H9 (cell line): Measurements from ENCODE around the gene PCNX2. TPM values are rescaled to one million over a fixed set of nuclear protein-coding genes. Genes with fewer than 3 reads are reported as not detected.

ENCODE experiments used
- DNase-seq: peaks from one replicate; pipeline ENCODE4 v3.0.0-alpha.2; 2017
- H2AFZ ChIP-seq: one replicate; pipeline ENCODE4 v1.6.1; 2013; ENCODE audit warnings: mild to moderate bottlenecking, low read length, control low read depth, moderate library complexity
- H2AK5ac ChIP-seq: 2 replicates; pipeline ENCODE4 v1.6.1; 2013; ENCODE audit warnings: low read length, control low read depth, mixed read lengths; ENCODE audit not compliant: insufficient read length
- H2BK120ac ChIP-seq: one replicate; pipeline ENCODE4 v1.6.1; 2013; ENCODE audit warnings: low read depth, mild to moderate bottlenecking, low read length, control low read depth, inconsistent platforms; ENCODE audit not compliant: poor library complexity, severe bottlenecking
- H2BK12ac ChIP-seq: 2 replicates; pipeline ENCODE4 v1.6.1; 2013; ENCODE audit warnings: low read length, control low read depth, mixed read lengths, low read depth; ENCODE audit not compliant: insufficient read length
- H2BK15ac ChIP-seq: 2 replicates; pipeline ENCODE4 v1.6.1; 2013; ENCODE audit warnings: low read depth, low read length, control low read depth
- H2BK20ac ChIP-seq: one replicate; pipeline ENCODE4 v1.6.1; 2013; ENCODE audit warnings: low read depth, mild to moderate bottlenecking, low read length, control low read depth, inconsistent platforms; ENCODE audit not compliant: poor library complexity, severe bottlenecking
- H2BK5ac ChIP-seq: 2 replicates; pipeline ENCODE4 v1.6.1; 2013; ENCODE audit warnings: low read length, control low read depth, mixed read lengths; ENCODE audit not compliant: insufficient read length
- H3K14ac ChIP-seq: 2 replicates; pipeline ENCODE4 v1.6.1; 2013; ENCODE audit warnings: low read length, control low read depth; ENCODE audit not compliant: insufficient read depth
- H3K18ac ChIP-seq: 2 replicates; pipeline ENCODE4 v1.6.1; 2013; ENCODE audit warnings: low read depth, mild to moderate bottlenecking, mixed read lengths, low read length, control low read depth; ENCODE audit not compliant: insufficient read length
- H3K23ac ChIP-seq: 2 replicates; pipeline ENCODE4 v1.6.1; 2013; ENCODE audit warnings: low read length, control low read depth, mixed read lengths, low read depth; ENCODE audit not compliant: insufficient read length
- H3K23me2 ChIP-seq: 2 replicates; pipeline ENCODE4 v1.6.1; 2013; ENCODE audit warnings: low read depth, mild to moderate bottlenecking, mixed read lengths, low read length, control low read depth; ENCODE audit not compliant: insufficient read length, poor library complexity, severe bottlenecking
- H3K27ac ChIP-seq: 2 replicates; pipeline ENCODE4 v1.5.1; 2013; ENCODE audit warnings: low read length, control low read depth, mixed read lengths, low read depth; ENCODE audit not compliant: insufficient read length
- H3K27me3 ChIP-seq: 2 replicates; pipeline ENCODE4 v1.6.1; 2013; ENCODE audit warnings: low read length, control low read depth, inconsistent platforms; ENCODE audit not compliant: insufficient read depth
- H3K4ac ChIP-seq: 2 replicates; pipeline ENCODE4 v1.6.1; 2013; ENCODE audit warnings: low read depth, mild to moderate bottlenecking, control low read depth, inconsistent platforms, low read length, moderate library complexity
- H3K4me1 ChIP-seq: 2 replicates; pipeline ENCODE4 v1.6.1; 2013; ENCODE audit warnings: low read length, control low read depth, inconsistent platforms; ENCODE audit not compliant: insufficient read depth
- H3K4me2 ChIP-seq: 2 replicates; pipeline ENCODE4 v1.6.1; 2013; ENCODE audit warnings: low read length, control low read depth, mixed read lengths; ENCODE audit not compliant: insufficient read length, insufficient read depth
- H3K56ac ChIP-seq: 2 replicates; pipeline ENCODE4 v1.6.1; 2013; ENCODE audit warnings: low read depth, mild to moderate bottlenecking, mixed read lengths, low read length, control low read depth; ENCODE audit not compliant: insufficient read length
- H3K79me1 ChIP-seq: 2 replicates; pipeline ENCODE4 v1.6.1; 2013; ENCODE audit warnings: low read depth, mild to moderate bottlenecking, moderate library complexity, low read length, control low read depth, inconsistent platforms; ENCODE audit not compliant: insufficient read depth, poor library complexity, severe bottlenecking
- H3K79me2 ChIP-seq: 2 replicates; pipeline ENCODE4 v1.6.1; 2013; ENCODE audit warnings: low read length, control low read depth, inconsistent platforms; ENCODE audit not compliant: insufficient read depth
- H3K9ac ChIP-seq: 2 replicates; pipeline ENCODE4 v1.6.1; 2013; ENCODE audit warnings: low read length, control low read depth, mixed read lengths; ENCODE audit not compliant: insufficient read length; ENCODE audit errors: extremely low read depth
- H3K9me3 ChIP-seq: one replicate; pipeline ENCODE4 v1.6.1; 2013; ENCODE audit warnings: low read depth, low read length, inconsistent platforms; ENCODE audit not compliant: control insufficient read depth
- H3T11ph ChIP-seq: one replicate; pipeline ENCODE4 v1.6.1; 2013; ENCODE audit warnings: mild to moderate bottlenecking, low read length, control low read depth, inconsistent platforms
- H4K20me1 ChIP-seq: one replicate; pipeline ENCODE4 v1.6.1; 2013; ENCODE audit not compliant: control insufficient read depth, insufficient read length, insufficient read depth
- H4K5ac ChIP-seq: 2 replicates; pipeline ENCODE4 v1.6.1; 2013; ENCODE audit warnings: low read depth, mild to moderate bottlenecking, mixed read lengths, low read length, control low read depth; ENCODE audit not compliant: insufficient read length
- H4K8ac ChIP-seq: replicated peaks from 2 replicates; pipeline ENCODE4 v1.6.1; 2013; ENCODE audit warnings: low read length, control low read depth, mixed read lengths, low read depth; ENCODE audit not compliant: insufficient read length
- H4K91ac ChIP-seq: 2 replicates; pipeline ENCODE4 v1.6.1; 2013; ENCODE audit warnings: low read depth, mild to moderate bottlenecking, moderate library complexity, mixed read lengths, low read length, control low read depth; ENCODE audit not compliant: insufficient read length
- H3K27ac Mint-ChIP-seq, 3 experiments: 2 replicates in 2 of 3; 3 replicates in 1 of 3; pipeline ENCODE4 v1.8.0; 2020 to 2021; ENCODE audit warnings: mixed read lengths in 3 of 3, mild to moderate bottlenecking in 1 of 3, moderate library complexity in 1 of 3
- H3K27me3 Mint-ChIP-seq: 2 replicates; pipeline ENCODE4 v1.8.0; 2021; ENCODE audit warnings: low read depth, mild to moderate bottlenecking, moderate library complexity, mixed read lengths
- H3K36me3 Mint-ChIP-seq, 3 experiments: 2 replicates in 2 of 3; 3 replicates in 1 of 3; pipeline ENCODE4 v1.8.0; 2020 to 2021; ENCODE audit warnings: low read depth in 3 of 3, mixed read lengths in 3 of 3; ENCODE audit not compliant: insufficient read depth in 1 of 3
- H3K4me1 Mint-ChIP-seq, 2 experiments: 2 replicates each; pipeline ENCODE4 v1.8.0; 2020; ENCODE audit warnings: mixed read lengths in 2 of 2
- H3K4me3 Mint-ChIP-seq, 2 experiments: 2 replicates in 1 of 2; 3 replicates in 1 of 2; pipeline ENCODE4 v1.8.0; 2020 to 2021; ENCODE audit warnings: mild to moderate bottlenecking in 2 of 2, mixed read lengths in 2 of 2, moderate library complexity in 1 of 2
- H3K9me3 Mint-ChIP-seq, 2 experiments: 2 replicates in 1 of 2; 3 replicates in 1 of 2; pipeline ENCODE4 v1.8.0; 2020; ENCODE audit warnings: mild to moderate bottlenecking in 2 of 2, mixed read lengths in 2 of 2, moderate library complexity in 1 of 2
- CTCF ChIP-seq: fragments of 200-600 bp; sonication (generic); conservative IDR thresholded peaks from 3 replicates; pipeline ENCODE4 v1.8.0; 2021; ENCODE audit warnings: antibody characterized with exemption, mild to moderate bottlenecking
- total RNA-seq: library from RNA; stranded (reverse); gene quantifications from 2 replicates; pipeline ENCODE4 v1.2.1, GENCODE V29; 2021

The PCNX2 gene
- total RNA-seq, 1 experiment from 2014 or later, result 45.1 TPM

GRCh38 chr1:233342086-233342485 lies 46.6 kb upstream of the PCNX2 start:
- H3K9ac ChIP-seq, result no peak overlapping the region
- no peak overlapping the region for H2AFZ ChIP-seq
- H3K27ac Mint-ChIP-seq, result no peak overlapping the region

More at GRCh38 chr1:233342086-233342485, 46.6 kb upstream of the PCNX2 start:
- Histone ChIP-seq H3K23me2 (no peaks in the 10 kb centered on the region), H2BK20ac (no peak overlapping the region), H2BK120ac (no peak overlapping the region), H4K8ac (no peak overlapping the region), H3K27ac (no peak overlapping the region), H3T11ph (no peak overlapping the region), H3K56ac (no peak overlapping the region), H3K9me3 (no peaks in the 10 kb centered on the region), H3K27me3 (no peaks in the 10 kb centered on the region), H2BK15ac (no peak overlapping the region), H3K4me1 (peaks cover 6% of the 10 kb centered on the region; the same call in 1 of the 2 replicates), H2BK12ac (no peak overlapping the region), H3K79me1 (no peaks in the 10 kb centered on the region), H4K20me1 (peaks cover 4% of the 10 kb centered on the region), H3K4me2 (no peak overlapping the region), H4K5ac (no peak overlapping the region), H2AK5ac (no peak overlapping the region), H3K79me2 (peaks cover 19% of the 10 kb centered on the region; the same call in 1 of the 2 replicates), H3K23ac (no peak overlapping the region), H3K14ac (no peak overlapping the region), H2BK5ac (no peak overlapping the region), H4K91ac (no peak overlapping the region), H3K4ac (no peak overlapping the region), H3K18ac (no peak overlapping the region)
- H3K4me3 Mint-ChIP-seq, result no peak overlapping the region
- TF ChIP-seq CTCF, result no peak
- peaks cover 27 to 28% of the 10 kb centered on the region in 2 experiments for H3K4me1 Mint-ChIP-seq
- H3K27me3 Mint-ChIP-seq, result no peaks in the 10 kb centered on the region; the same call in 1 of the 2 replicates
- H3K9me3 Mint-ChIP-seq, result peaks cover 3 to 5% of the 10 kb centered on the region in 2 experiments; a peak in 4 of 5 replicates
- H3K36me3 Mint-ChIP-seq, result peaks cover 11 to 17% (median 14%) of the 10 kb centered on the region in 3 experiments
- no peak for DNase-seq
